ENCODE results near the gene MSH5.

- TF ChIP-seq CREB1 (CRISPR knock-in tag; IDR thresholded peaks at IDR 0.05; ENCODE audit: low read depth) (no peak), CTCF (conservative IDR thresholded peaks at IDR 0.05; ENCODE audit: low read depth in 2 of 2) (no peak), POLR2AphosphoS5 (IDR thresholded peaks at IDR 0.05; ENCODE audit: low read depth) (no peak), EZH2 (IDR thresholded peaks at IDR 0.05; ENCODE audit: low read depth, unreplicated experiment) (no peak), STAT1 (IDR thresholded peaks at IDR 0.05; ENCODE audit: unreplicated experiment) (no peak), ETS1 (IDR thresholded peaks at IDR 0.05) (no peak), EZH2phosphoT487 (IDR thresholded peaks at IDR 0.05; ENCODE audit: unreplicated experiment) (no peak), NANOG (IDR thresholded peaks at IDR 0.05; ENCODE audit: borderline replicate concordance) (no peak), REST (IDR thresholded peaks at IDR 0.05; ENCODE audit: unreplicated experiment) (no peak), ZNF114 (CRISPR knock-in tag; IDR thresholded peaks at IDR 0.05) (no peak), ZNF462 (CRISPR knock-in tag; IDR thresholded peaks at IDR 0.05) (no peak), ZNF331 (CRISPR knock-in tag; IDR thresholded peaks at IDR 0.05; ENCODE audit: low read depth) (no peak), JUNB (IDR thresholded peaks at IDR 0.05; ENCODE audit: unreplicated experiment) (no peak)
Measured at GRCh38 chr6:31752739-31753319, 13.0 kb downstream of the MSH5 start.
